Middle frontal gyrus (tissue), 1 donor: ENCODE results near the gene CYB5RL.
"Not testable (repeated sequence)": the region's sequence is repeated elsewhere in the genome, so short reads cannot be mapped to it uniquely, and the experiment has no call there.

Source experiments
- DNase-seq: peaks from one replicate; pipeline ENCODE4 v3.0.0-alpha.2; 2015; ENCODE audit warnings: low spot score; ENCODE audit errors: extremely low spot score

CYB5RL gene

DNA sequence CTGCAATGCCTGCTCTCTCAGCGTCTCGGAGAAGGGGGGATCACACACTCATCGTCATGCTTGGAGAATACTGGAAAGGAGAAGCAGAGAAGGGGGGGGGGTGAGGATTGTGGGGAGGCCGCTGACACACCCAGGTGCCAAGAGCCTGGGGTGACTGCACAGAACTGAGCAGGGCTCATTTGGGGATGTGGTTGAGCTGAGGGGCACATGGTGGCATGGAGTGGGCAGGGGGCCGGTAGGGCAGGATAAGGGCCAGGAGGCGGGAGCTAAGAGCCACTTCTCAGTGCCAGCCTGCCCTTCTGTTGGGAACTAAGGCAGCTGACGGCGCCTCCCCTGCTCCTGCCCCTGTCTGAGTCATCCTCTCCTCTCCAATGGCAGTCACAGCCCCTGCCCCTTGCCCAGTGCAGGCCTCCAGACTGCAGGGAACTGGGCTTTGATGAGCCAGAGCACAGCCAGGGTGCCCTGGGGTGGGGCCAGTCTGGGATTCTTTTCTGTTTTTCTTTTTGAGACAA lies 27.3 kb upstream of the CYB5RL start:
- DNase-seq, result no peak

DNA sequence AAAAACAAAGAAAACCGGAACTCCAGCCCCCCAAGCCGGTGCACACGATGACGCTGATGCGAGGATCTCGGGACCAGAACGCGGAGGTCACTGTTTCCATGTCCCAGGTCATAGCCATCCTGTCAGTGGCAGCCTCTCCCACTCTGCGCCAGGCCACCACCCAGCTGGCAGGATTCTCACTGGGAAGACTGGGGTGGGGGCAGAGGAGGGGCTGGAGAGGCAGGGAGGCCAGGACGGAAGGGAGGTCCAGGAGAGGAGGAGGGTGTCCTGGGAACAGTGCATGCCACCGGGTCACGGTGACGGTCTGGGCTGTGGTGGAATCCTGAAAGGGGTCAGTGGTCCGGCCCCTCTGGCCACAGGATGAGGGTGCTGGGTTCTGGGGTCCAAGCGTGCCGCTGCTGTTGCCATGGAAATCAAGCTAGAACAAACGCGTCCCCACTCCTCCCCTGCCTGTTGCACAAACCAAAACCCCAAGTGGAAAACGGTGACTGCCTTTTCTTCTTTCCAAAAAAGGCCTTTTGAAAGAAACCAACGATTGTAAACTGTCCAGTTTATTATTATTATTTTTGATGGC lies 26.2 kb upstream of the CYB5RL start:
- no peak for DNase-seq

DNA sequence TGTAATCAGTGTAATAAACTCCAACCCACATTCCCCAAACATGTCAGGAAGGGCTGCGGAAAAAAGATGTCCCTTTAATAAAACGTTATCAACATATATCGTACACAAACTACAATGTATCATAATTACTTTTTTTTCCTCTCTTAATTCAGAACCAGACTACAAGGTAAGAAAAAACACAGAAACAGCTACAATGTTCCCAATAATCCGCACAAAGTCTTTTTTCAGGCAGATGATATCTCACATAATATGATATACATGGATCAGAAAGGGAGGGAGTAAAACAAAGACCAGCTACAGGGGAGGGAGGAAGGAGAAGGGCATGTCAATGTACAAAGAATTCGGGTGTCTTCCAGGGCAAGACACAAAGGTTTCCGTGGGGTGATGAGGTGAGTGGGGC lies 25.5 kb upstream of the CYB5RL start:
- no peak for DNase-seq

DNA sequence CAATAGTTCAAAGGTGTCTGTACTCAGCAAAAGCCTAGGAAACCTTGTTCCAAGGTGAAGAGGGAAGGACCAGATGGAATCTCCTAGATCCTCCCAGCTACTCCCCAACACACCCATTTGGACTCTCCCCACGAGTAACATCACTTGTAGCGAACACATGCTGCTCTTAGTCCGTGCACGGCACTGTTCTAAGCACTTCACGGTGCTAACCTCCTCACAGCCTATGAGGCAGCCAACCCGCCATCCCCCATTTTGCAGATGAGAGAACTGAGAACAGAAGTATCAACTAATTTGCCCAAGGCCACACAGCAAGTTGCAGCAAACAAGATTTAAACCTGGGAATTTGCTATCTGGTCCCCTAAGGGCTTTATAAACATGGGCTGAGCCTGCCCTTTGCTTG lies 24.4 kb upstream of the CYB5RL start:
- DNase-seq, result no peak

DNA sequence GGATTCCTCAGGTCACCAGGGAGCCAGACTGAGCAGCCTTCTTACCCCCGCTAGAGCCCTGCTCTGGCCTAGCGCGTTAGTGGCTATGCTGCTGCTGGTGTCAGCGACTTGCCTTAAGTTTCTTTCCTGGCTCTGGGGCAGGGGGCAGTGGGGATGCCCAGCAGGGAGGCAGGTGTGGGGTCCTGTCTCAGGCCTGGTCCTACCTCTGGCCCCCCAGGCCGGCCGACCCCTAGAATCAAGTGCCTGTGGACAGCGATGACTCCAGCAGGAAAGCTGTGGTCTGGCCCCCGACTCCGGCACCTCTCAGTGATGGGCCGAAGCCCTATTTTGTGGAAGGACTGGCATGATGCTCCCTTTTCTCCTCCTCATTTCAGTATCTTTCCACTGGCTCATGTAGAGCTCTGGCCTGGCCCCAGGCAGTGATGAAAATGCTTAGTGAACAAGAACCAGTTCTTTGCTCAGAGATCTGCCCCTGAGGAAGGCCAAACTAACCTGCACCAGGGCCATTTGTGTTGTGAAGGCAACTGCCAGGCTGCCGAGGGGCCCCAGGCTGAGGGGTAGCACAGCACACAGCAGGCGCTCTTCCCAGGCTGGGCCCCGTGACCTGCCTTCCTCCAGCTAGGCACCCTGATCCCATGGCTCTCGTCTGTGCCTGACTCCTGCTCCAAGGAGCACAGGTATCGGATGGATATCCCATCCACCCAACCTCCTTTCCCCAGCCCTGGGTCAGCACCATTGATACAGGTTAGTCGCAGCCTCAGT lies 23.8 kb upstream of the CYB5RL start:
- no peak for DNase-seq

DNA sequence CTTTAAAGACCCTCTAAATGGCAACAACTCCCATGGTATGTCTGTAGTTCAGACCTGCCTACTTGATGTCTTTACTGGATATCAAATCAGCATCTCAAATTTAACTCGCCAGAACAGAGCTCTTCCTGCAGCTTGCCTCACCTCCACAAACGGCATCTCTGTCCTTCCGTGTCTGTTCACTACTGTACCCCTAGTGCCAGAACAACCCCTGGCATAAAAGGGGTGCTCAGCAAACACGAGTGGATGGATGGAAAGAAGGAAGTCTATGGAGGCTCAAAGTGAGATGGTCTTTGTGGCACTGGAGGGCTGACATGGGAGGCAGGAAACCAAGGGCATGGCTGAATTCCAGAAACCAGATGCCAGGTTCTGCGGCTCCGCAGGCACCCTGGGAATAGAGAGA lies 22.9 kb upstream of the CYB5RL start:
- DNase-seq, result no peak

DNA sequence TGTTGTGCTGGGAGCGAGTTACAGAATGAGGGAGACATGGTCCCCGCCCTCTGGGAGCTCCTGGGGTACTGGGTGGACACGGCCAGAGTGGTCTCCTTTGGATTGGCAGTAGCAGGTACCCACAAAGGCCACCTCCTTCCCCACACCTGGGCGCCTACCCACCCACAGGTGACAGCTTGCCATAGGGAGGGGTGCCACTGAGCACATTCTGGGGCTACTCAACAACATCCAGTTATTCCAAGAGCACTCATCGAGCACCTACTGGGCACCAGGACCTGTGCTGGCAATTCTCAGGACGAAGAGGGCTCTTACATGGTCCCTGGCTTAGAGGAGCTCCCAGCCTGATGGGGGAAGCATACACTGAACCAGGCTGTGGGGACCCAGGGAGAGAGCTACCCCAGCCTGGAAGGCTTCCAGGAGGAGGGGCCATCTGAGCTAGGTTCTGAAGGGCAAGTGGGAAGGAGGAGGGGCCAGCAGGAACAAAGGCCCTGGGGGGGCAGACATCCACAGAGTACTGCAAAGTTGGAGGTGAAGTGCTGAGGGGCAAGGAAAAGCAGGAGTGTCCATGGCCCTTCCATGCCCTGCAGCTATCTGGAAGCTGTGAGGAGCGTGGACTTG lies 22.1 kb upstream of the CYB5RL start:
- no peak for DNase-seq

DNA sequence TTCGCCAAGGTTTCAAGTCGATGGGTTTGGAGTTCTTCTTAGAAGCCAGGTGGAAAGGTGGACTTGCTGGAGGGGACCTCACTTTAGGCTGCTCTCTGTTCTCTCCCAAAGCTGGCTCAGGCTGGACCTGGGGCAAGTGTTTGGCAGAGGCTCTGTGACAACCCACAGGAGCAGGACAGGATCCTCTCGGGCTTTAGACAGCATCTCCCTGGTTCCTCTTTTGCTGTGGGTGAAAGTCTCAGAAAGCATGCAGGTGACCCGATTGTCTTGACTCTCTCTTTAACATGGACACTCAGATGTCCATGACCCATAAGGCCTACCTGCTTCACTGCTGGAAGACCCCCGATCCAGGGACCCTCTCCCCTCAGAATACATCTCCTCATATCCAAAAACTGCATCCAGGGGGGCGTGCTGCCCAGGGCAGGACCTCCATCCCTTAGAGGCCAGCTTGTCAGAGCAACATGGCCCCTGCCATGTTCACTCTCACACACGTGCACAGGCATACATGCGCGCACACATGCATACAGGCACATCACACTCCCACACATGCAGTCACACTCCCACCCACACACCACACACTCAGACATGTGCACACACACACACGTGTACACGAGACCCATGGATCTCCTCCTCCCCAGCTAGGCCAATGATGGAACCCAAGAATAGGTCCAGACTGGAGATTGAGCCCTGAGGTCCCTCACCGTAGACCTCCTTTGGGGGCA lies 21.4 kb upstream of the CYB5RL start:
- no peak for DNase-seq

DNA sequence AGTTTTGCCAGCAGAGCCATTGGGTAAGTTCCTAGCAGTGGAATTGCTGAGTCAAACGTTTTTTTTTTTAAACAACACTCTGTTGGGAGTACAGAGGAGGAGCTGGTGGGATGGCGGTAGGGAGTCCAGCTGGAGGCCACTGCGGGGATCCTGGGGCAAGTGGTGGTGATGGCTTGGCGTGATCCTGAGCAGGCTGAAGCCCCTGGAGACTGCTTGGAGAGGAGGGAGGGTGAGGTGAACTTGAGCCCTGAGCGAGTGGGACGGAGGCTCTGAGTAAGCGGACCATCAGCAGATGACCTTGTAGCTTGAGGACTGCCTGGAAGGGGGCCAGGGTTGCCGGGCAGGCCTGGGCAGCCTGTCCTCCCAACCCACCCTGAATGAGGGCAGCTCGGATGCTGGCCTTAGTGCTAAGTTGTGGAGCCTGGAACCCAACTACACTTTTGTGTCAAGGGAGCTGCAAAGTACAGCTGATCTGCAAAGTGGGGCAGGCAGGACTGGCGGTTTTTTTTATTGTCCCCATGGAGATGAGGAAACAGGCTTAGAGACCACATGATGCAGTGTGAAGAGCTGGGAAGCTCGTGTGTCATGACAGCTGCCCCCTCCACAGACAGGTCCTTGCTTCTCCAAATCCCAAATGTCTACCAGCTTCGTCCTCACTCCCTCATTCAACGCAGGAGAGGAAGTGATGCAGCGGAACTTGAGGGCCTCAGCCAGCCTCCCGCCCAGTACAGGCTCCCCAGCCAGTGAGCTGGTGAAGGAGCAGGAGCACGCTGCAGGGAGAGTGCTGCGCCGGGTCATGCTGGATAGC lies 20.4 kb upstream of the CYB5RL start:
- DNase-seq, result no peak

DNA sequence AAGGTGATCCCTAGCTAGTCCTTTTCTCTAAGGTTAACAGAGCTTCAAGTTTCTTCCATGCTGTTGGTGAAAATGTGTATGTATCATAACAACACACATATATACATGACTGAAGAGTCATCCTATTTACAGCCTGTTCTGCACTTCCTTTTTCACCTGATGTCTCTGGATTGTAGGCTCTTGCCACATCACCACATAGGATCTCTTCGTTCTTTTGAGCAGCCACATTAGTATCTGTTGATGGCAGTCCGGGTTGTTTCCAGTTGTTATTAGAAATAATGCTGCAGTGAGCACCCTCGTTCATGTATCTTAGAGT lies 19.8 kb upstream of the CYB5RL start:
- DNase-seq, result no peak

DNA sequence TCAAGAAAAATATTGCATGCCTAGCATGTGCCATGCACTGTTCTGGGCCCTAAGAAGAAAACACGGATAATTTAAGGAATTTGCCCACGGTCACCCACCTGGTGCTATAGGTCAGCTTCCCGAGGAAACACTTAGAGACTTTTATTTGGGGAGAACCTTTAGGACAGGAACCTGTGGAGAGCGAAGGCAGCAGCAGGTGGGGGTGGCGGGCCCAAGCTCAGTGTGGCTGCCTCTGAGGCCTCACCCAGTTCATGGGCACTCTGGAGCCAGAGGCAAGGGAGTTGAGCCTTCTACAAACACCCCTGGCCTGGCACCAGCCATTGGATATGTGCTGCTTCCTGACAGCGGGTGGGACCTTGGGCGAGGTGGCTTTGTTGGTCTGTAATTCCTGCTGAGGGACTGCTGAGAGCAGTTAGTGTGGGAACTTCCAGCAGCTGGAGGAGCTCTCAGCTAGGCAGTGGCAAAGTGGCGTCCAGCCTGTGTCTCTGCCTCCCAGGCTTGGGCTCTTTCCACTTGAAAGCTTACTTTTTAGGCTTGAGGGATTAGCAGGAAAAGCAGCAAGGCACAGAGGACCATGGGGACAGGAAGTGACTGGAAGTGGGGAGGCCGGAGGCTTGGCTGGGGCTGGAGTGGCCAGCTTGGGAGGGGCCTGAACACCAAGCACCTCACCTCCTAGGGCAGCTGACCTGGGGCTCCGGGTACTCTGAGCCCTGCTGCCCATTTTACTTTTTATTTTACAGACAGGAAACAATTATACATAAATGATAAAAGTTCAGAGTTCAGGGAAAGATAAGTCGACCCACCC lies 19.3 kb upstream of the CYB5RL start:
- DNase-seq, result no peak

DNA sequence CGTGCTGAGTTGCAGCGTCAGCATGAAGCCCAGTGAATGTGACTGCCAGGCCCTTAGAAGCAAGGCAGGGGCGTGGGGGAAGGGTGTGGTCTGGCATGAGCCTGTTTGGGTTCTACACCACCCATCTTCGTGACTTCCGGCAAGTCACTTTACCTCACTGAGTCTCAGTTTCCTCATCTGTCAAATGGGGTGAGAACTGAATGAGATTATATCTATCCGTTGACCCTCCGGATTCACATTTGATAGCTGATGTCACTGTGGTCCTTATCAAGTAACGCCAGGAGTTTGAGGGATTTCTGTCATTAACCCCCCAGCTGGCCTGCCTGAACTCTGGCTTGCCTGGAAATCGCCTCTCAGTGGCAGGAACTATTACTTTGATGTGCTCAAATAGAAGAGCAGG lies 15.7 kb upstream of the CYB5RL start:
- DNase-seq, result no peak

DNA sequence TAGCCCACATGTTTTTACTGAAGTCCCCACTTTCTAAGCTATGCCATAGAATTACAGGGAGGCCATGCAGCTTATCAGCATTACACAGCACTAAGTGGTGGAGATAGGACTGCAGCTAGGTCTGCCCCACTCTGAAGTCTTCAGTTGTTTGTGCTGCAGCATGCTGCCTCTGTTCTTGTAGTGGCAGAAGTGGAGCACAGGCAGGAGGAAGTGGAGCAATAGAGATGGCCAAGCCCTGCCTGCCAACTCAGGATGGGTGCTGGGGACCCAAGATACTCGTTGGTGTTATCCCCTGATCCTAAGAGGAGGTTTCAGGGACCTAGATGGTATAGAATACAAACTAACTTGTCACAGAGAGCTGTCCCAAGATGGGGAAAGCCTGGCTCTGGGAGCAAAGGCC lies 13.0 kb upstream of the CYB5RL start:
- no peak for DNase-seq

DNA sequence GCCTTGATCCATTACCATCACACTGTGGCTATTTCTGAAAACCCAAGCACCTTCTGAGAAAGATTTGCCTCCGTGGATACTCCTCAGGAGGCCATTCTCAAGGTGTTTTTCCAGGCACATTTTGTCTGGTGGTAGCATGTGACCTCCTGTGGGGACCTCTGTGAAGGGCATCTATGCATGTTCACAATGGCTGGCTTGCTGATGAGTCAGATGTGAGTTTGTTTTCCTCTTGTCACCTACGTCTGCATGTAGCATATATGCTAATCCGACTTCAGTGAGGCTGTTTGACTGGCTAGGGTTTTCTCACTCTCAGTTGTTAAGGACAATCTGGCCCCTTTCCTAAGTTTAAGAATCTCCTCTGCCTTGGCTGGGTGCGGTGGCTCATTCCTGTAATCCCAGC lies 8.1 kb upstream of the CYB5RL start:
- not testable (repeated sequence) for DNase-seq

DNA sequence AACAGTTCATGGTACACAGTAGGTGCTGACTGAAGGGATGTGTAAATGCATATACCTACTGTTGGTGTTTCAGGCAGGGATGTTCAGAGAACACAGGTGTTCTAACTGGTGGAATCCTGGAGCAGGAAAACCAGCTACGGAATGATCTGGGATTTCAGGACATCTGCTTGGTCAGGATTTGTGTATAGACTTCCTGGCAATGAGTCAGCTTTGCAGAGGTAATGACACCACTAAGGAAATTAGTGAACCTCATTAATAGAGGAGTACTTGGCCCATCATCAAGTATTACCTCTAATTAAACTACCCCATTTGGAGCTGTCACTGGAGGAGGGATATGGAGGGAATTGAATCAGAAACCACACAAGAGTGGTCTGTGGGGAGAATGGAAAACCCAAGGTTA lies 7.5 kb upstream of the CYB5RL start:
- no peak for DNase-seq

DNA sequence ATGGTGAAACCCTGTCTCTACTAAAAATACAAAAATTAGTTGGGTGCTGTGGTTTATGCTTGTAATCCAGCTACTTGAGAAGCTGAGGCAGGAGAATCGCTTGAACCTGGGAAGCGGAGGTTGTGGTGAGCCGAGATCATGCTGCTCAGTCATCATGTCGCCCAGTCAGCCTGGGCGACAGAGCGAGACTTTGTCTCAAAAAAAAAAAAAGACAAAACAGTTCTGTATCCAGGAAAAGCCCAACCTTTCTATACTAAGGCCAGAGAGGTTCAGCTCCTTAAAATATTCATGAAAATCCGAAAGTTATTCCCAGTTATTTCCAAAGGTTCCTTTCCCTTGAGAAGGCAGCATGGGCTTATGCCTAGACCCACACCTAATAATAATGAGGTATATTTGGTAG lies 4.4 kb upstream of the CYB5RL start:
- DNase-seq, result no peak

DNA sequence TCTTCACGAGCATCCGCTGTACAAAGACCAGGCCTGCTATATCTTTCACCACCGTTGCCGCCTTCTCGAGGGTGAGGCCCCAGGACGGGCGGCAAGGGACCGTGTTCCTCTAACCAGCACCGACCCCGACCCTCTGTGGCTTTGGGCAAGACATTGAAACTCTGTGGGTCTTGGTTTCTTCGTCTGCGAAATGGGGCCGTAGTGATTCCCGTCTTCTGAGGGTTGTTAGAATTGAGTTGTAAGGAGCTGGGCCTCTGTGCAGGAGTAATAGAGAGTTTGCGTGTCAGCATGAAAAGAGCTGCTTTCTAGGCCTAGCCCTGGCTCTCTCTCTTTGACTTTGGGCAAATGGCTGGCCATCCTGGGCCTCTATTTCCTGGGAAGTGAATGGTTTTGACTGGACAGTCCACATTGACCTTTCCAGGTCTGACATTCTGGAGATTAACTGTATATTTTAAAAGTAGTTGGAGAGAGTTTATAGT lies 728 bp upstream of the CYB5RL start:
- DNase-seq, result no peak

DNA sequence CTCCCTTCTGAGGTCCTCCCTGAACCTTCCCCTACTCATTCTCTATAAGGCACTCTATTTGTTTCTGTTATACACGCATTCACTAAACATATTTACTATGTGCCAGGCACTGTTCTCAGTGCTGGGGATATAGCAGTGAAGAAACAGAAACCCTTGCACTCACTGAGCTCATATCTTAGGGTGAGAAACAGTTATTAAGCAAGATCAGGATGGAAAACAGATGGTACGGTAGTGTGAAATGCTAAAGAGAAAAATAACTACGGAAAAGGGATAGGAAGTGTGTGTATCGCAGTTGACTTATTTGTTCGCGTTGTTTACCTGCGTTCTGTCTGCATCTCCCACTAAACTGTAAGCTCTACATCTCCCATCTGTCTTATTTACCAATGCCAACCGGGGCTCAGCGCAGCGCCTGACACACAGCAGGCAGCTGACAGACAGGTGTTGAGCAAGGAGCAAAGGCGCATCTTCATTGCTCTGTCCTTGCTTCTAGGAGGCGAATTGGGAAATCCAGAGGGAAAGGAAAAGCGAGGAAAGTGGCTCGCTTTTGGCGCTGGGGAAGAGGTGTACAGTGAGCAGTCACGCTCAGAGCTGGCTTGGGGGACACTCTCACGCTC lies 572 bp downstream of the CYB5RL start:
- DNase-seq, result no peak

DNA sequence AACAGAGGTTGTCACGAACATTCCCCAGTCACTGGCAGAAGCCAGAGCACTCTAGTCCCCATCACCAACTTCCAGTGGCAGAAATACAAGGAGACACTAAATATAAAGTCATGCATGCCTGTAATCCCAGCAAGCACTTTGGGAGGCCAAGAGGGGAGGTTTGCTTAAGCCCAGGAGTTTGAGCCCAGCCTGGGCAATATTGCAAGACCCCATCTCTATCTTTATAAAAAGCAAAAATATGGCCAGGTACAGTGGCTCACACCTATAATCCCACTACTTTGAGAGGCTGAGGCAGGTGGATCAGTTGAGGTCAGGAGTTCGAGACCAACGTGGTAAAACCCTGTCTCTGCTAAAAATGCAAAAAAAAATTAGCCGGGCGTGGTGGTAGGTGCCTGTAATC lies 6.4 kb downstream of the CYB5RL start:
- no peak for DNase-seq

DNA sequence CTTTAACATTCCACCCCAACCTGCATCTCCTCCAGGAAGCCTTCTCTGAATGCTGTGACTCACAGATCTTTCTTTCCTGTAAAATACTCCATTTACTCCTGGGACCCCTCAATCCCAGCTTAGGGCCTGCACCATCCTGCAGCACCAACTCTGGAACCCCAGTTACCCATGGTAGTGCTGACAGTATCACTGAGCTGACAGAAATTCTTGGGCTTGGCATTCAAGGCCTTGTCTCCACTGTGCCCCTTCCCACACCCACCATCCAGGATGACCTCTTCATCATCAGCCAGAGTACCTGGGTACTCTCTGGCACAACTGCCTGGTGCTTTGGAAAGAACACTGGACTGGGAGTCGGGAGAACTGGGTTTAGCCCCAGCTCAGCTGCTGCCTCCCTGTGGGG lies 8.3 kb downstream of the CYB5RL start:
- no peak for DNase-seq
